ENCODE results near the gene TCF4. TPM values are rescaled to one million over a fixed set of nuclear protein-coding genes. Genes with fewer than 3 reads are reported as not detected.

TCF4 gene
- total and polyA plus RNA-seq, 4 donors: 14.3 to 356 (median 73.0) TPM

GRCh38 chr18:55415258-55415871 lies 172.6 kb downstream of the TCF4 start:
- WGBS, 2 donors: 19 to 24% methylated on average over 6 of the region's 6 CpGs
- no peak overlapping the region for H3K9ac ChIP-seq (ENCODE audit: insufficient read depth in 1 of 2, low read length in 2 of 2)
- DNase-seq: peak; percentile 82 to 92 (median 86)

GRCh38 chr18:55414475-55414874 lies 173.5 kb downstream of the TCF4 start:
- Histone ChIP-seq H3K27ac (ENCODE audit: low read depth in 1 of 2, low read length in 1 of 2) (no peak overlapping the region), H3K9ac (ENCODE audit: insufficient read depth in 1 of 2, low read length in 2 of 2) (no peak overlapping the region)
- ATAC-seq (ENCODE audit: insufficient read depth, low FRiP score): no peak

More at GRCh38 chr18:55415258-55415871, 172.6 kb downstream of the TCF4 start:
- TF ChIP-seq CTCF (IDR thresholded peaks at IDR 0.05; ENCODE audit: control extremely low read depth, extremely low read depth): peak; percentile 70
- Histone ChIP-seq H3K4me3 (no peak overlapping the region), H3K36me3 (ENCODE audit: control insufficient read depth in 4 of 4, insufficient read depth in 4 of 4, low read length in 4 of 4) (no peaks in the 10 kb centered on the region), H3K27me3 (ENCODE audit: control insufficient read depth in 3 of 3, insufficient read depth in 3 of 3, low read length in 2 of 3) (no peaks in the 10 kb centered on the region), H3K4me1 (ENCODE audit: control insufficient read depth in 5 of 5, insufficient read depth in 5 of 5, low read length in 5 of 5) (peaks cover 0 to 28% (median 13%) of the 10 kb centered on the region in 5 donors), H3K27ac (ENCODE audit: low read depth in 1 of 2, low read length in 1 of 2) (no peak overlapping the region), H3K9me3 (ENCODE audit: control insufficient read depth in 4 of 4, insufficient read depth in 3 of 4, low read length in 3 of 4) (no peaks in the 10 kb centered on the region)
- peak; percentile 65 for ATAC-seq (ENCODE audit: insufficient read depth, low FRiP score)

GRCh38 chr18:55413474-55413873 lies 174.5 kb downstream of the TCF4 start:
- DNase-seq: no peak
- no peak for TF ChIP-seq CTCF (IDR thresholded peaks at IDR 0.05; ENCODE audit: control extremely low read depth, extremely low read depth)
- Histone ChIP-seq H3K27ac (ENCODE audit: low read depth in 1 of 2, low read length in 1 of 2) (no peak overlapping the region), H3K9me3 (ENCODE audit: control insufficient read depth in 4 of 4, insufficient read depth in 3 of 4, low read length in 3 of 4) (no peaks in the 10 kb centered on the region), H3K27me3 (ENCODE audit: control insufficient read depth in 3 of 3, insufficient read depth in 3 of 3, low read length in 2 of 3) (peaks cover 0 to under 1% (median 0%) of the 10 kb centered on the region in 3 donors), H3K36me3 (ENCODE audit: control insufficient read depth in 4 of 4, insufficient read depth in 4 of 4, low read length in 4 of 4) (no peaks in the 10 kb centered on the region), H3K4me1 (ENCODE audit: control insufficient read depth in 5 of 5, insufficient read depth in 5 of 5, low read length in 5 of 5) (peaks cover 0 to 12% (median 6%) of the 10 kb centered on the region in 5 donors), H3K9ac (ENCODE audit: insufficient read depth in 1 of 2, low read length in 2 of 2) (no peak overlapping the region), H3K4me3 (no peak overlapping the region)
- ATAC-seq (ENCODE audit: insufficient read depth, low FRiP score): no peak
- WGBS, 2 donors: 85 to 89% methylated on average over 1 of the region's 1 CpG

More at GRCh38 chr18:55414475-55414874, 173.5 kb downstream of the TCF4 start:
- H3K36me3 ChIP-seq (ENCODE audit: control insufficient read depth in 4 of 4, insufficient read depth in 4 of 4, low read length in 4 of 4): no peaks in the 10 kb centered on the region
- peak in 1 of 3 donors; percentile 18 for DNase-seq
- H3K4me3 ChIP-seq: no peak overlapping the region
- no peaks in the 10 kb centered on the region for H3K27me3 ChIP-seq (ENCODE audit: control insufficient read depth in 3 of 3, insufficient read depth in 3 of 3, low read length in 2 of 3)
- no peak for TF ChIP-seq CTCF (IDR thresholded peaks at IDR 0.05; ENCODE audit: control extremely low read depth, extremely low read depth)
- H3K9me3 ChIP-seq (ENCODE audit: control insufficient read depth in 4 of 4, insufficient read depth in 3 of 4, low read length in 3 of 4): no peaks in the 10 kb centered on the region
- peaks cover 0 to 19% (median 6%) of the 10 kb centered on the region in 5 donors for H3K4me1 ChIP-seq (ENCODE audit: control insufficient read depth in 5 of 5, insufficient read depth in 5 of 5, low read length in 5 of 5)

Data from lung (tissue), 12 donors.